CD4-positive, alpha-beta T cell treated with Interferon gamma for 1 hour (primary cell): Measurements from ENCODE around the gene JAKMIP3.

Experiments used
- DNase-seq: peaks from one replicate; pipeline ENCODE4 v3.0.0-alpha.2; 2020

Gene JAKMIP3

GRCh38 chr10:132044803-132045202, 20.9 kb upstream of the JAKMIP3 start:
- no peak for DNase-seq

DNA sequence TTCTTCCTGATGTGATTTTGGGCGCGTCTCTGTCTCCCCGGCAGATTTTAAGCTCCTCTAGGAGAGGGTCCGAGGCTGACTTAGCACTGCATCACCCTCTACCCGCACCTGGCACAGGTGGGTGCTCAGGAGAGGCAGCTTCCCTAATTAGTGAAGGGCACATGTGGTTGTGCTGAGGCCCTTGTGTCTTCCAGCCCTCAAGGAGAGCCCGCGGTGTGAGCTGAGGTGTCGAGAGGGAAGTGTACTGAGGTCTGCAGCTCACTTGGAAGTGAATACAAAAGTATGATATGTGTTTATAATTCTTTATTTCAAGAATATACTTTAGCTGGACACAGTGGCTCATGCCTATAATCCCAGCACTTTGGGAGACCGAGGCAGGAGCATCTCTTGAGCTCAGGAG, 20.4 kb upstream of the JAKMIP3 start:
- no peak for DNase-seq

- no peak for DNase-seq
Observed at GRCh38 chr10:132047575-132048293, 18.0 kb upstream of the JAKMIP3 start.

DNA sequence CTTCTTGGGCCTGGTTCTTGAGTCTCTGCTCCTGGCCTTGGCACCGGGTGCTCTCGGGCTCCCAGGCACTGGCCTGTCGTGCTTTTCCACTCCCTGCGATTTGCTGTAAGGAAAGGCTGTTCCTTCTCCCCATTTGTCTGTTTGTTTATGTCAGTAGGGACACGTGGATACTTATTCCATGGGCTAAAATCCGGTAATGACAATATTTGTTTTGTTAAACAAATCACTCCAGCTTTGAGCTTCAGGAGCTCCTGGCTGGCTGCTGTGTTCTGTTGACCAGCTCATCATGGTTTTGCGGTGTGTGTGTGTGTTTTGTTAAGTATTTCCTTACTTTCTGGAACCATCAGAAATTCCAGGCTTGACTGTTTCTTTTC, 17.5 kb upstream of the JAKMIP3 start:
- no peak for DNase-seq

DNA sequence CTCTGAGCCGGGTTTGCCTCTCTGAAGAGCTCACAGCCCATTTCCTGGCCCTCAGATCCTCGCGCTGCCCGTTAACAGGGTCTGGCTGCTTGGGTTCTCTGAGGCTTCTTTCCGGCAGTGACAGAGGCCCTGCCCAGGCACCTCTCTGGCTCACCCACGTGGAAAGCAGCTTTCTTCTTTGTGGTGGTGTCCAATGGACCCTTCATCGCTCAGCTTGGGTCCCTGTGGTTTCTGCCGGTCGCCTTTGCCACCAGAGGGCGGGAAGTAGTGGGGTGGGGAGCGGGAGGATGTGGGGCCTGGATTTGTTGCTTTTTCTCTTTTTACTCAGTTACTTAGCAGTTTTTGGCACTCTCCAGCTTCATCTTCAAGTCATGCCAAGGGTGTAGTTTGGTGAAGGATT, 15.6 kb upstream of the JAKMIP3 start:
- no peak for DNase-seq

GRCh38 chr10:132052124-132052523, 13.6 kb upstream of the JAKMIP3 start:
- DNase-seq, result no peak

DNA sequence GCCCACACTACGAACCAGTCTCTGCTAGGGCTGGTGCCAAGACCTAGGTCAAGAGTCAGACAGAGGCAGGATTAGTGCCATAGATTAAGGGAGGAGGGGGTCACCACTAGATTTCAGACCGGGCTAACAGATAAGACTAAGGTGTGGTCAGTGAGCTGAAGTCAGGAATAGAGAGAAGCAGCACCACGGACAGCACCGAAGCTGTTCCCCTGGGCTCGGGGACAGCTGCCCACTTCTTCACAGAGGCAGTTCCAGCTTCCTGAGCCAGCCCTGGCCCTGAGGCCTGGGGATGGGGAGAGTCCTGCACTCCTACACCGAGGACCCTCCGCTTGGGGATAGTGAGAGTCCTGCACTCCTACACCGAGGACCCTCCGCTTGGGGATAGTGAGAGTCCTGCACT, 11.2 kb upstream of the JAKMIP3 start:
- DNase-seq, result no peak

DNA sequence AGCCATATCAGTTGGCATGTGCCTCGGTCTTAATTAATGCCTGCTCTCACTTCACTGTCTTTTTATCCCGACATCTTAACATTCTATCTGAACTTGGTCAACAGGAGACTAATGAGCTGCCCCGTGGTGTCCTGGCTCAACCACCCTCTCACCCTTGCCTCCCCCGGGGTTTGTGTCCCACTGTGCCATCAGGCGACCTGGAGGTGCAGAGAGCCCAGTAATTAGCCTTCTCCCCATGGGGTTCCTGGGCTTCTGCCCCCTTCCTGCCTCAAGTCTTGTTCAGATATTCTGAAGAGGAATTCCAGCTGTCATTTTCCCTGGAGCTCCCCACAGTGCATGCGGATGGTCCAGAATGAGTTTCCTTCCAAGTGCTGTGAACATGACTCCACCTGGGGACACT, 10.1 kb upstream of the JAKMIP3 start:
- DNase-seq, result no peak

DNA sequence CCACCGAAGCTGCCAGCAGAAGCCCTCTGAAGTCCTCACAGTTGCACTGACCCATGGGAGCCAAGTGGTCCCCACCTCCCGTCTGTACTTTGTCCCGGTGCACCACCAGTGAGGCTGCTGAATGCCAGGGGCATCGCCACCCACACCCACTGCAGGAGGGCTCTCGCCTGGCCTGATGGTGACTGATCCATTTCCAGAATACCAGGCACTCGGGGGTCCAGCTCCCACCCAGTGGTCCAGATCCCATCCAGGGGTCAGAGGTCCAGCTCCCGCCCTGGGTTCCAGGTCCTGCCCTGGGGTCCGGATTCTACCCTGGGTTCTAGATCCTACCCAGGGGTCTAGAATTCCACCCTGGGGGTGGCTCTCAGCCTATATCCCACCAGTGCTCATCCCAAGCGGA, 9.1 kb upstream of the JAKMIP3 start:
- DNase-seq, result no peak

DNA sequence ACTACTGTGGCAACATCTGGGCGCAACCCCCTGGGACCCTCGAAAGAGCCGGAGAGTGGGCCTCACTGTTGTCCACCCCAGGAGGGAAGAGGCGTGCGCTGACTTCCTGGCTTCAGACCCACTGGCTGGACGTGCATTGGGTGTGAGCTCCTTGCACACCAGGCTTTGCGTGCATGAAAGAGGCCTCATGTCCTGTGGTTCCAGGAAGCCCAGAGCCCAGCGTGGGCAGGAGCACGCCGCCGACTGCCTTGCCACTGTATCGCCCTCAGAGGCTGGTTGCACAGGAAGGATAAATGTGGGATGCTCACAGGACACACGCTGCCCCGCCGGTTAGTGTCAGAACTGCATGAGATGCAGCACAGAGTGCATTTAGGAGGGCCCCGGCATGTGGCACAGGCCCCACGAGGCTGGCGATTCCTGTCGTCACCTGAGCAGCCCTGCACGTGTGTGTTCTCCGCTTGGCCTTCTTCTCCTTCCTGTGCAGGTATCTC, 8.5 kb upstream of the JAKMIP3 start:
- DNase-seq, result no peak

GRCh38 chr10:132058111-132058745, 7.5 kb upstream of the JAKMIP3 start:
- no peak for DNase-seq

DNA sequence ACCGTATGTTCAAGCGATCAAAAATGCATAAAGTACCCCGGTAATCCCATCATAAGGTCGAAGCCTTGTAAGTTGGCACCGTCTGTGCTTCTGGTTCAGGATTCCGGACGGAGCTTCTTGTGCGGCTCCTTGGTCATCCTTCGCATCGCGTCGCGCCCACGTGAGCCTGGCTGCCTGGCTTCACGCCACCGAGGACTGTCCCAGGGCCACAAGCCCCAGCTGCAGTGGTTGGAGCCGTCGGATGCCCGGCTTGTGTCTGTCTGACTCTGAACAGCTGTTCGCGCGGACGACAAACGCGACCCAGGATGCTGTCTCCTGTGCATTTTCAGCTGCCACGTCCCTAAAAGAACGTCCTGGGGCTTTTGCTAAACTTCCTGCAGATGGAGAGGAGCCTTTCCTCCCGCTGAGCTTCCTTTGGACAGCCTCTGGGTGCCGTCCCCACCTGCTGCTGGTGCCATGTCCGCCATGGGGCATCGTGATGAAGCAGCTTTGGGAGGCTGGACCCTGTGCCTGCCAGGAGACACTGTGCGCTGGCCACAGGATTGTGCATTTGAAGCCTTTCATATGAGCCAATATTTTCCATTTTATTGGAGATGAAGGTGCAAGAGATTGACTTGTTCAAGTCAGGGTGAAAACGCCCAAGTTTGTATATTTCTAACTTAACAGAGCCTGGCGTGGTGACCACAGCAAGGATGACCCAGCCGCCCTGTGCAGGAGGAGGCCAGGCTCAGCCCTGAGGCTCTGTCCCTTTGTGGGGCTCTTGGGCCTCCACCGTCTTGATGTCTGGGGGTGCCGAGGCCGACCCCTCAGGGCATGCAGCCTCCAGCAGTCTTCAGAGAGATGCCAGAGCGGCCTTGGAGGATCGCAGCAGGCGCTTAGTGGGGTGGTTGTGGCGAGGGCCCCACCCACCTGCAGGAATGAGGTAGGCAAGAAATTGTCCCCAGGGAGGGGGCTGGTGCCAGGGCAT, 6.7 kb upstream of the JAKMIP3 start:
- no peak for DNase-seq

DNA sequence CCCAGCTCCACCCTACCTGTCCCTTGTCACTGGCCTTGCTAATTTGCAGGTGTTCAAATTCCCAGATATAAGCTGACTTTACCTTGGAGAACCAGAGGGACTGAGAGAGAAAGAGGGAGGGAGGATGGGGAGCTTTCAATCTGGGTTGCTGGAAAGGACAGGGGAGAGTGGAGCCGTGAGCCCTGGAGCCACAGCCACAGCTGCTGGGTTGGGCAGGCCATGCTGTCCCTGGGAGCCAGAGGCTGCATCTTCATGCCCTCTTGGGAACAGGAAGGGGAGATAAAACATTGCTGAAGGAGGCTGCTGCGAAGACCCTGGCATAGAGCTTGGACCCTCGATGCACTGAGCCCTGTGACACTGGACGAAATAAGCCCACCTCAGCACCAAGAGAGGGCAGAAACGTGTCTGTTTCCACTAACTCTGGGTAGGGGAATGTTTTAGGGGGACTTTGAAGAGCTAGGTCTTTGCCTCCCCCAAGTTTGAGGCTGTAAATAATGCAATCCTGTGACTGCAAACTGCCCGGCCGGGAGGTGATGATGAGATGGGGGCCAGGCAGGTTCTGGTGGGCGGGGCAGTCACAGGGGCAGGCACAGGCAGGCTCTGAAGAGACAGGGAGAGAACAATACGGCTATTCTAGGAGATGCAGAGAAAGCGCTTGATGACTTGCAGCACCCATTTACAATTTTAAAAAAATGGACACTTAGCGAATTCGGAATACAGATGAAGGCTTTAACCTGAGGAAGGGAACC, 5.8 kb upstream of the JAKMIP3 start:
- DNase-seq, result no peak

DNA sequence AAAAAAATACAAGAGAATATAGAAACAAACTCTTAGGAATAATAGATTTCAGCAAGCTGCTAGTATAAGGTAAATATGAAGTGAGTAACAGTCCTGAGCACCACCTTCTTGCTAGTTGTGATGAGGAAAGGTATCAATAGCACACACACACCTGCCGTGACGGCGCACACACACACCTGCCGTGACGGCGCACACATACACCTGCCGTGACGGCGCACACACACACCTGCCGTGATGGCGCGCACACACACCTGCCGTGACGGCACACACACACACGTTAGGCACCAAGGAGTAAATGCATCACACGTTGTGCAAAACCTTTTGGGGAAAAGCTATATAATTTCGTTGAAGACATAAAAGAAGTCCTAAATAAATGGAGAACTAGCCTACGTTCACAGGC, 4.7 kb upstream of the JAKMIP3 start:
- DNase-seq, result no peak

GRCh38 chr10:132061465-132061864, 4.3 kb upstream of the JAKMIP3 start:
- no peak for DNase-seq

GRCh38 chr10:132062116-132062515, 3.6 kb upstream of the JAKMIP3 start:
- no peak for DNase-seq

GRCh38 chr10:132062641-132063390, 2.9 kb upstream of the JAKMIP3 start:
- no peak for DNase-seq

DNA sequence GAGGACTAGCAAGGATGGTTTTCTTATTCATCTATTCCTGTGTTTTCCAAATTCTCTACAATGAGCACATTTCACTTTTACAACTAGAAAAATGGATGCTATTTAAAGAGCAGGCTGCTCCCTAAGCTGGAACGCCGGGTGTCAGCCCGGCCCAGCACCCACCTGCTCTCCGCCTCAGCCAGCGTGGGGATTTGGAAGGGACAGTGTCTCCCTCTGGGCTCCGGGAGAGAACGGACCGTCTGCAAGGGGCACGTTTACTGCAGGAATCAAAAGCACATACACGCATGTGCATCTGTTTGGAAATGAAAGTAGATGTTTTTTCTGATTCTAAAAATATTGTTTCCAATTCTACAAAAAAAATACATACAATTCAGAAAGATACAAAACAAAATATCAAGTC, 2.3 kb upstream of the JAKMIP3 start:
- DNase-seq, result no peak

DNA sequence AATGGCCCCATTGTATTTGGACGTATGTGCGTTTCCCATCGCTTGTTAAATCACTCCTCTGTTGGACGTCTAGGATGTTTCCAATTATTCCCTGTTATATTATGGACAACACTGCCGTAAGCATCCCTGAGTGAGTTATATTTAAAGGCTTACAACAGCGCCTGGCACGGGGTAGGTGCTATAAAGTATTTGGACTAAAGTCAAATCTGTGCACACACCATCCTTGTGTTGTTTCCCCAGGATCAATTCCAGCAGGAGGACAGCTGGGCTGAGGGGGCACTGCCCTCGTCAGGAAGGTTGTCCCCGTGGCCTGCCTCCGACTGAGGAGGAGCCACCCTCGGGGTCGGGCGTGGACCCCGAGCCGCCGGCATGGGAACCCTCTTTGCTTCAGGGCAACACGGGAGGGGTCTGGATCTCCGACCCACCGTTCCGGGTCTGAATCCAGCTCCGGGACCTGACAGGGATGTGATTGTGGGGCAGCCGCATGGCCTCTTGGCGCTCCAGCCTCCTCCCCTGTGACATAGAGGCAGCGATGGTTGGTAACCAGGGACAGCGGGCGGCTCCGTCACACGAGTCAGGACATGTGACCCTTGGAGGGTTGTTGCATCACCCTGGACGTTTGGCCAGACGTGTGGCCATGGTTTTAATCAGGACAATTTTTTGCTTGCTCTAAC, 1.5 kb upstream of the JAKMIP3 start:
- no peak for DNase-seq

GRCh38 chr10:132064771-132065437, 842 bp upstream of the JAKMIP3 start:
- DNase-seq, result no peak

DNA sequence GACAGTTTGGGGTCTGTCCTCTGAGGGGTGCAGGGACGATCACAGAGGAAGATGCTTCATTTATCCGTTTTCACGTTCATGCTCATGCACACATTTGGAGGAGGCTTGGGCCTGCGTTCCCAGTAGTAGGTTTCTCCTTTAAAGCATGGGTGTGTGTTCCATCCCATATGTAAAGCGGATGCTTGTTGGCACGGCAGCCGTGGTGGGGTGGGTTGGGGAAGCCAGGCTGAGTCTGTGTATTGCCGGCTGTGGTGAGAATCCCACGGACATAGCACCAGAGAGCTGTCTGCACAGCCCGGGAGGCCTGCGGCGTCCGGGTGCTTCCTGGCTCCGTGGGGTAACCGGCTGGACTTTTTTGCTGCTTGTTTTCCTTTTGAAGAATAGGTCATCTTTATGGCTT, 440 bp downstream of the JAKMIP3 start:
- no peak for DNase-seq
